Measurements from ENCODE around the gene MUC20. TPM values are rescaled to one million over a fixed set of nuclear protein-coding genes. Genes with fewer than 3 reads are reported as not detected.
A peak's percentile ranks its signal among the peaks of the same experiment; 100 is the strongest.
"Not testable (repeated sequence)": the region's sequence is repeated elsewhere in the genome, so short reads cannot be mapped to it uniquely, and the experiment has no call there.

Gene MUC20
- total RNA-seq, 1 experiment from 2014 or later, result 4.7 TPM

- in situ Hi-C loops (cut with HindIII; ENCODE audit: low sequenced_read_pairs), result no loop called here
- no peak for DNase-seq (ENCODE audit: low spot score)
These were observed 42.5 kb downstream of the MUC20 start for GRCh38 chr3:195763076-195763830.

GRCh38 chr3:195763843-195764825 is 43.4 kb downstream of the MUC20 start:
- DNase-seq (ENCODE audit: low spot score), result no peak
- in situ Hi-C loops (cut with HindIII; ENCODE audit: low sequenced_read_pairs), result no loop called here

- in situ Hi-C loops (cut with HindIII; ENCODE audit: low sequenced_read_pairs), result no loop called here
- DNase-seq (ENCODE audit: low spot score), result no peak
These were observed 44.4 kb downstream of the MUC20 start for GRCh38 chr3:195764961-195765706.

GRCh38 chr3:195766671-195767070 is 45.9 kb downstream of the MUC20 start:
- in situ Hi-C loops (cut with HindIII; ENCODE audit: low sequenced_read_pairs), result no loop called here
- DNase-seq (ENCODE audit: low spot score), result no peak

- no peak for DNase-seq (ENCODE audit: low spot score)
- in situ Hi-C loops (cut with HindIII; ENCODE audit: low sequenced_read_pairs), result no loop called here
These were observed 47.0 kb downstream of the MUC20 start for GRCh38 chr3:195767792-195768191.

GRCh38 chr3:195768414-195768813 is 47.6 kb downstream of the MUC20 start:
- in situ Hi-C loops (cut with HindIII; ENCODE audit: low sequenced_read_pairs), result no loop called here

GRCh38 chr3:195768831-195769303 is 48.1 kb downstream of the MUC20 start:
- in situ Hi-C loops (cut with HindIII; ENCODE audit: low sequenced_read_pairs), result no loop called here

More at GRCh38 chr3:195768414-195768813, 47.6 kb downstream of the MUC20 start:
- no peak for DNase-seq (ENCODE audit: low spot score)

GRCh38 chr3:195769551-195769950 is 48.8 kb downstream of the MUC20 start:
- no peak for DNase-seq (ENCODE audit: low spot score)
- in situ Hi-C loops (cut with HindIII; ENCODE audit: low sequenced_read_pairs), result no loop called here

More at GRCh38 chr3:195768831-195769303, 48.1 kb downstream of the MUC20 start:
- DNase-seq (ENCODE audit: low spot score), result no peak

- DNase-seq (ENCODE audit: low spot score), result no peak
- in situ Hi-C loops (cut with HindIII; ENCODE audit: low sequenced_read_pairs), result no loop called here
These were observed 49.5 kb downstream of the MUC20 start for GRCh38 chr3:195770081-195770840.

GRCh38 chr3:195770841-195771645 is 50.3 kb downstream of the MUC20 start:
- not testable (repeated sequence) for DNase-seq (ENCODE audit: low spot score)

GRCh38 chr3:195771646-195772300 is 51.0 kb downstream of the MUC20 start:
- in situ Hi-C loops (cut with HindIII; ENCODE audit: low sequenced_read_pairs), result no loop called here
- DNase-seq (ENCODE audit: low spot score), result no peak

More at GRCh38 chr3:195770841-195771645, 50.3 kb downstream of the MUC20 start:
- in situ Hi-C loops (cut with HindIII; ENCODE audit: low sequenced_read_pairs), result not testable (repeated sequence)

- DNase-seq (ENCODE audit: low spot score), result no peak
- in situ Hi-C loops (cut with HindIII; ENCODE audit: low sequenced_read_pairs), result no loop called here
These were observed 53.3 kb downstream of the MUC20 start for GRCh38 chr3:195773956-195774537.

GRCh38 chr3:195774917-195775316 is 54.1 kb downstream of the MUC20 start:
- in situ Hi-C loops (cut with HindIII; ENCODE audit: low sequenced_read_pairs), result no loop called here
- peak; percentile 31 for DNase-seq (ENCODE audit: low spot score)

- no peak for DNase-seq (ENCODE audit: low spot score)
- in situ Hi-C loops (cut with HindIII; ENCODE audit: low sequenced_read_pairs), result no loop called here
These were observed 57.2 kb downstream of the MUC20 start for GRCh38 chr3:195777975-195778374.

GRCh38 chr3:195781236-195781635 is 60.5 kb downstream of the MUC20 start:
- in situ Hi-C loops (cut with HindIII; ENCODE audit: low sequenced_read_pairs); DNase-seq (ENCODE audit: low spot score): not testable (repeated sequence)
